Hematopoietic multipotent progenitor cell treated with erythropoietin and hydrocortisone succinate and interleukin-3 and kit ligand, for 6 days (in vitro differentiated cells): ENCODE results near the gene CCDC127.
"Not testable (repeated sequence)": the region's sequence is repeated elsewhere in the genome, so short reads cannot be mapped to it uniquely, and the experiment has no call there.

Experiments
- DNase-seq: peaks from one replicate; pipeline ENCODE4 v3.0.0-alpha.2; 2015

Gene CCDC127

GRCh38 chr5:217494-218456, at the start of gene CCDC127, which contains the start of gene SDHA:
Gene CCDC127, minus strand, starts transcription at chr5:218153. Its CDS starts 1,304 bp downstream, at chr5:216849.
Gene SDHA, plus strand, starts transcription at chr5:218320. Its CDS starts 36 bp downstream, at chr5:218356.
- DNase-seq, result peak; percentile 97

- DNase-seq, result no peak
These were observed 49.8 kb upstream of the CCDC127 start for GRCh38 chr5:267716-268115.

- not testable (repeated sequence) for DNase-seq
These were observed 48.5 kb upstream of the CCDC127 start for GRCh38 chr5:266311-267026.

- no peak for DNase-seq
These were observed 46.4 kb upstream of the CCDC127 start for GRCh38 chr5:264338-264737.

- DNase-seq, result not testable (repeated sequence)
These were observed 45.5 kb upstream of the CCDC127 start for GRCh38 chr5:263275-263974.

- DNase-seq, result no peak
These were observed 39.2 kb upstream of the CCDC127 start for GRCh38 chr5:257148-257547.

- not testable (repeated sequence) for DNase-seq
These were observed 38.4 kb upstream of the CCDC127 start for GRCh38 chr5:256347-256746.

GRCh38 chr5:255116-255515, 37.2 kb upstream of the CCDC127 start:
- not testable (repeated sequence) for DNase-seq

GRCh38 chr5:254322-254721, 36.4 kb upstream of the CCDC127 start:
- not testable (repeated sequence) for DNase-seq

GRCh38 chr5:252546-252945, 34.6 kb upstream of the CCDC127 start:
- no peak for DNase-seq

GRCh38 chr5:251975-252374, 34.0 kb upstream of the CCDC127 start:
- not testable (repeated sequence) for DNase-seq

GRCh38 chr5:251538-251937, 33.6 kb upstream of the CCDC127 start:
- not testable (repeated sequence) for DNase-seq

- not testable (repeated sequence) for DNase-seq
These were observed 33.1 kb upstream of the CCDC127 start for GRCh38 chr5:251016-251415.

- not testable (repeated sequence) for DNase-seq
These were observed 32.4 kb upstream of the CCDC127 start for GRCh38 chr5:250396-250795.

- not testable (repeated sequence) for DNase-seq
These were observed 27.8 kb upstream of the CCDC127 start for GRCh38 chr5:245717-246116.

GRCh38 chr5:243683-244367, 25.9 kb upstream of the CCDC127 start:
- not testable (repeated sequence) for DNase-seq

- not testable (repeated sequence) for DNase-seq
These were observed 23.2 kb upstream of the CCDC127 start for GRCh38 chr5:241045-241669.

- not testable (repeated sequence) for DNase-seq
These were observed 22.6 kb upstream of the CCDC127 start for GRCh38 chr5:240550-240949.

GRCh38 chr5:237931-238330, 20.0 kb upstream of the CCDC127 start:
- DNase-seq, result not testable (repeated sequence)

- not testable (repeated sequence) for DNase-seq
These were observed 17.6 kb upstream of the CCDC127 start for GRCh38 chr5:235527-235926.

GRCh38 chr5:234450-234849, 16.5 kb upstream of the CCDC127 start:
- DNase-seq, result no peak

- not testable (repeated sequence) for DNase-seq
These were observed 15.5 kb upstream of the CCDC127 start for GRCh38 chr5:233426-233825.
